Stimulated activated effector memory CD8-positive, alpha-beta T cell treated with anti-CD3 and anti-CD28 coated beads, Interleukin-12 subunit alpha, Interleukin-12 subunit beta, amount 100 ng/mL, for 72 hours (primary cell): Measurements from ENCODE around the gene CFAP97D2.
"Not testable (repeated sequence)": the region's sequence is repeated elsewhere in the genome, so short reads cannot be mapped to it uniquely, and the experiment has no call there.

Experiments
- ATAC-seq: fragments of 150-1000 bp; cut with Tn5 transposase; 2 replicates; pipeline ENCODE4 v1.10.0; 2021
- DNase-seq, 2 donors: peaks; one replicate each; pipeline ENCODE4 v3.0.0; 2021 to 2022; ENCODE audit warnings: low spot score in 2 of 2
- H3K27ac Mint-ChIP-seq: one replicate; pipeline ENCODE4 v1.8.0; 2022; ENCODE audit warnings: mild to moderate bottlenecking, mixed read lengths
- H3K36me3 Mint-ChIP-seq: one replicate; pipeline ENCODE4 v1.8.0; 2022; ENCODE audit warnings: mild to moderate bottlenecking, mixed read lengths
- H3K4me1 Mint-ChIP-seq: one replicate; pipeline ENCODE4 v1.8.0; 2022; ENCODE audit warnings: mixed read lengths
- H3K4me3 Mint-ChIP-seq: one replicate; pipeline ENCODE4 v1.8.0; 2022; ENCODE audit warnings: mild to moderate bottlenecking, mixed read lengths
- H3K9me3 Mint-ChIP-seq: one replicate; pipeline ENCODE4 v1.8.0; 2022; ENCODE audit warnings: mixed read lengths

The CFAP97D2 gene

DNA sequence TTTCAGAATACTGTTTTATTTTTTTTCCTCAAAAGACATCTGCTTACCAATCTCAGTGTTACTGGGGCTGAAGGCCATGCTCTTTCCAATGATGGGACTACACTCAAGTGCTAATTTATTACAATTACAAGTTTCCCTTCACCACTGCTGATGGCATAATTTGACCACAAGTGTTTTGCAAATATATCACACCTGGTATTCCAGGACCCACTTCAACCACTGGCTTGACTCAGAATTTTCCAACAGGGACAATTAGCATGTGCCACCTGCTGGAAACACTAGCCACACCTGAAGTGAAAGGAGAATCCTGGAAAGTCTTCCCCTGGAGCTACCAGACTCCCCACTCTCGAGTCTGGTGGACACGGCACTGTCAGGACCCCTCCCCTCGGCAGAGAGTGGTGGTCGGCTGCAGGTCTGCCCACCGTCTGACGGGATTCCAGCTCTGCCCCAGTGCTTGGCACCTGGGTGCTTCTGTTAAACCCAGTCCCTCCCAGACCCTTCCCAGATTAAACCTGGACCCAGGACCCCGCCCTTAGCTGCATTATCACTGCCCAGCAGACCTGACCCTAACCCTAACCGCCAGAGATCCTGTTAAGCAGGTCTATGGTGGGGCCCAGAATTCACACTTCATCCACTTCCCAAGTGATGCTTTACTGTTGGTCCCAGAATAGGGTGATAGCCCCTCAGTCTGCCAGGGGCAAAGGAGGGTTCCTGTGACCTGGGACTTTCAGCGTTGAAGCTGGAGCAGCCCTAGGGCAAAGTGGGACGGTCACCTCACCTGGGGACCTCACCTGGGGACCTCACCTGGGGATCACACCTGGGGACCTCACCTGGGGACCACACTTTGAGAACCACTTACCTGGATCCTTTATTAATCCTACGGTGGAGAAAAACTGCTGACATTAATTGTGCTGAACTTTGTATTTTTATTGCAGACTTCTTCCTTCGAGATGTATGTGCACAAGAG, 29.0 kb upstream of the CFAP97D2 start:
- no peak for ATAC-seq
- Mint-ChIP-seq H3K9me3 (peaks cover 5% of the 10 kb centered on the region), H3K36me3 (peaks cover 10% of the 10 kb centered on the region), H3K4me1 (peaks cover 84% of the 10 kb centered on the region), H3K4me3 (peak overlapping the region; percentile 59), H3K27ac (peak overlapping the region; percentile 91)
- DNase-seq, result no peak

DNA sequence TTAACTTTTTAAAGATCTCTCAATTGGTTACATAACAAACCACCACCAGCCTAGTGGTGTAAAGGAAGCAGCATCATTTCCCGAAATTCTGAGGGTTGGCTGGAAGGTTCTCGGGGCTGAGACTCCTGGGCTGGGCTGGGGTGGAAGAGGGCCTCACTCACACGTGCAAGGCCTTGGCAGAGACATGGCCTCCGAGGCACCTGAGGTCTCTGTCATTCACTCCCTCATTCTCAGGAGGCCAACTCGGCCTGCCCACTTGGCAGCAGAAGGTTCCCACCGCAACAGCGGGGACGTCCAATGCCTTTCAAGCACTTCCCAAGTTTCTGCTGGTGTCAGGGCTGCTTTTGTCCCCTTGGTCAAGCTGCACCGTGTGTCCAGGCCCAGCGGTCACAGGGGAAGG, 28.0 kb upstream of the CFAP97D2 start:
- ATAC-seq (no peak), DNase-seq (no peak)
- Mint-ChIP-seq H3K9me3 (peaks cover 5% of the 10 kb centered on the region), H3K27ac (peak overlapping the region; percentile 65), H3K4me3 (peak overlapping the region; percentile 52), H3K4me1 (peaks cover 74% of the 10 kb centered on the region), H3K36me3 (peaks cover 10% of the 10 kb centered on the region)

DNA sequence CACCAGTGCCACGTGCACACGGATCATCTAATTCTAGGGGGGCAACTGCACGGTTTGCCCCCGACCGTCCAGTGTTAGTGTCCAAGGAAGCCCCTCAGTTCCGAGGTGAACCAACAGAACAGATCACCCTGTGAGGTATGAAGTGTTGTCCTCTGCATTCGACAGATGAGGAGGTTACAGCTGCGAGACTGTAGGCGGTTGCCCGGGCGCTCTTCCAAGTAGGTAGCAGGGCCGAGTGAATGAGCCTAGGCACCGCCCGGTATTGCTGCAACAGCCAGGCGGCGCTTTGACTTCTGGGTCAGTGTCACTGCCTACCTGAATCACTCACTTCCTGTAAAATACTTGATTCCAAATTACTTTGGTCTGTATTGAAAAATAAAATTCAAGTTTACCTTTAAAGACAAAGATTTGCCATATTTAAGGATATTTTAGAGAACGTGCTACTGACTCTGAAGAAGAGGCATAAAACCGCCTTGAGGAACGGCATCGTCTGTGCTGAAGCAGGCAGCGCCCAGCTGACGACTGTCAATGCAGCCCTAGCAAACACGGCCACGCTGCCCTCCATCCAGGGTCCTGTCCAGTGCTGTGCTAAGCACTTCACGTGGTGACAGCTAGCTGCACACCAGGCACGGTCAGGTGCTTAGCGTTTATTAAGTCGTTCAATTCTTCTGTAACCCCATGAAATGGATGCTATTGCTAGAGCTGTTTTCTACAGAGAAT, 27.3 kb upstream of the CFAP97D2 start:
- H3K4me3 Mint-ChIP-seq, result peak overlapping the region; percentile 52
- H3K27ac Mint-ChIP-seq, result peak overlapping the region; percentile 65
- DNase-seq, result no peak
- H3K4me1 Mint-ChIP-seq, result peaks cover 73% of the 10 kb centered on the region
- H3K9me3 Mint-ChIP-seq, result peaks cover 5% of the 10 kb centered on the region
- peaks cover 15% of the 10 kb centered on the region for H3K36me3 Mint-ChIP-seq
- peak; percentile 49 for ATAC-seq

DNA sequence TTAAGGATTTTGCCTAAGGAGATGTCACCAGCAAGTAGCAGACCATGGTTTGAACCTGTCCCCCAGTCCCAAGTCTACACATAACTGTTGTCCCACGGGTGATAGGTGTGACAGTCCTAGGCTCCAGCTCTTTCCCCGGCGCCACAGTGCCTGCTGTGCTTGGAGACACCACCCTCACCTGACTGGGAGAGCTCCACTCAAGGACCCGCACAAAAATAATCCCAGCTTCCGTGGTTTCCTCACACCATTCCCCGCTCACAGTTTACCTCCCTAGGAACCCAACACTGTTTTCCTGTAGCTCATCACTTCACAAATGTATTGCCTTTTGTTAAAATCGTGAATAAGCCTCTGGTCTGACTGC, 26.8 kb upstream of the CFAP97D2 start:
- DNase-seq, result no peak
- peaks cover 74% of the 10 kb centered on the region for H3K4me1 Mint-ChIP-seq
- H3K36me3 Mint-ChIP-seq, result peaks cover 17% of the 10 kb centered on the region
- H3K27ac Mint-ChIP-seq, result no peak overlapping the region
- ATAC-seq, result no peak
- H3K9me3 Mint-ChIP-seq, result peaks cover 5% of the 10 kb centered on the region
- H3K4me3 Mint-ChIP-seq, result no peak overlapping the region

DNA sequence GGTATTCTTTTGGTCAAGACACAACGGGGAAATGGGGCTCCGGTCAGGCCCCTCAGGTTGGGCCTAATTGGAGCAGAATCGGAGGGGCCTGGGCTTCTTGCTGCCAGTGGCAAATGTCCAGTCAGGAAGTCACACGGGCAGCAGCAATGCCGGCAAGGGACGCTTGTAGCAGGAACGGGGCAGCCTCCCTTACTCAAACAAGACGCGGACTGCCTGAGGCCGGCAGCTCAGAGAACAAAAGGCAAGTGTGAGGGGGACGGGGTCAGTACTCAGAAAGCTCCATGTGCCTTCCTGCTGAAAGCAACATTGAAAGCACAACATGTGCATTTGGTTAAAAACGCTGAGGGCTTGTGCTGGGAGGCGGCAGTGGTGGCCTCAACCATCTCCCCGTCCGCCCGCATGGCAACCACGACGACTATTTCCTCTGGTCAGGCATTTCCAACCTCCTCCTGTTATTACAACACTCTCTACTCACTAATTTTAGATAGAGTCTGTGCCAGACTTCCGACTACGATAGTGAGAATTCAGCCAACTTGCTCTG, 26.2 kb upstream of the CFAP97D2 start:
- H3K27ac Mint-ChIP-seq, result peak overlapping the region; percentile 10
- H3K4me3 Mint-ChIP-seq, result no peak overlapping the region
- DNase-seq (no peak), ATAC-seq (no peak)
- H3K36me3 Mint-ChIP-seq, result peaks cover 16% of the 10 kb centered on the region
- peaks cover 5% of the 10 kb centered on the region for H3K9me3 Mint-ChIP-seq
- H3K4me1 Mint-ChIP-seq, result peaks cover 75% of the 10 kb centered on the region

DNA sequence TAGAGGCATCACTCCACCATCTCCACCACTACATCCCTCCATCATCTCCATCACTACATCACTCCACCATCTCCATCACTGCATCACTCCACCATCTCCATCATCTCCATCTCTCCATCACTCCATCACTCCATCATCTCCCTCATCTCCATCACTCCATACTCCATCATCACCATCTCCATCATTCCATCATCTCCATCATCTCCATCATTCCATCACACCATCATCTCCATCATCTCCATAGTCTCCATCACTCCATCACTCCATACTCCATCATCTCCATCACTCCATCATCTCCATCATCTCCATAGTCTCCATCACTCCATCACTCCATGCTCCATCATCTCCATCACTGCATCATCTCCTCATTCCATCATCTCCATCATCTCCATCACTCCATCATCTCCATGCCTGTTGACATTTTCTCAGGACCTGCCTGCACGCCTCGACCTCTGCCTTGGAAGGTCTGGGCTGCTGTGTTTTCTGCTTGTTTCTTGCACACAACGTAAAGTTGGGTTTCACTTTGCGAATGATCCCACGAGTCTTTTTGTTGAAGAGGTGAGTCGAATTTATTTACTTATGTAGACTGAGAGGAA, 25.5 kb upstream of the CFAP97D2 start:
- Mint-ChIP-seq H3K4me3 (no peak overlapping the region), H3K4me1 (peaks cover 75% of the 10 kb centered on the region)

DNA sequence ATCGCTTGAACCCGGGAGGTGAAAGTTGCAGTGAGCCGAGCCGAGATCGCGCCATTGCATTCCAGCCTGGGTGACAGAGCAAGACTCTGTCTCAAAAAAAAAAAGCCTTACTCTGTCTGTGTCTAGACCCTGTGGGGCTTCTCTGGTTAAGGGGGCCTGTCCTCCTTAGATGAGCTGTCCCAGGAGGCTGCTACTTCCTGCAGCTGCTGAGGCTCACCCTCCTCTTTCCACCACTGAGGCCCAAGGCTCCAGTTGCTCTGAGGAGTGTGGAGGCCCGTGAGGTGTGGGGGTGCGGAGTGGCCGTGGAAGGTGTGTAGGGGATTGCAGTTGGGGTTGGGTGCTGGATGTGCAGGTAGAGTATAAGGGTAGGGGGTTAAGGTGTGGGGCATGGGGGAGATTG, 24.6 kb upstream of the CFAP97D2 start:
- DNase-seq (no peak), ATAC-seq (peak; percentile 29)
- peaks cover 5% of the 10 kb centered on the region for H3K9me3 Mint-ChIP-seq
- H3K4me3 Mint-ChIP-seq, result peak overlapping the region; percentile 42
- H3K4me1 Mint-ChIP-seq, result peaks cover 73% of the 10 kb centered on the region
- H3K27ac Mint-ChIP-seq, result peak overlapping the region; percentile 9
- peaks cover 6% of the 10 kb centered on the region for H3K36me3 Mint-ChIP-seq

More for the DNA sequence above, 25.5 kb upstream of the CFAP97D2 start:
- peak overlapping the region; percentile 10 for H3K27ac Mint-ChIP-seq
- peaks cover 9% of the 10 kb centered on the region for H3K36me3 Mint-ChIP-seq
- no peak for DNase-seq
- peaks cover 5% of the 10 kb centered on the region for H3K9me3 Mint-ChIP-seq
- ATAC-seq, result no peak

DNA sequence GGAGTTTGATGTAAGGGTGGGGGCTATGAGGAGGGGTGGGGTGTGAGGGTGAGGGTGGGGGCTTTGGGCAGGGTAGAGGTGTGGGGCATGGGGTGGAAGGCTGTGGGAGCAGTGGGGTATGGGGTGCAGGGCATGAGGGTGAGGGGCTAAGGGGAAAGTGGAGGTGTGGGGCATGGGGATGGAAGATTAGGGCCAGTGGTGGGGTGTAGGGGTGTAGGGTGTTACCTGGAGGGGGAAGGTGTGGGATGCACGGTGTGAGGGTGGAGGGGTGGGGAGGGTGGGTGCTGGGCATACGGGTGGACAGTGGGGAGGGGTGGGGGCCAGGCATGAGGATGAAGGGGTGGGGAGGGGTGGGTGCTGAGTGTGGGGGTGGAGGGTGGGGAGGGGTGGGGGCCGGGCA, 23.7 kb upstream of the CFAP97D2 start:
- ATAC-seq (no peak), DNase-seq (no peak)
- H3K9me3 Mint-ChIP-seq, result peaks cover 5% of the 10 kb centered on the region
- peaks cover 6% of the 10 kb centered on the region for H3K36me3 Mint-ChIP-seq
- peaks cover 74% of the 10 kb centered on the region for H3K4me1 Mint-ChIP-seq
- no peak overlapping the region for H3K4me3 Mint-ChIP-seq
- H3K27ac Mint-ChIP-seq, result no peak overlapping the region

DNA sequence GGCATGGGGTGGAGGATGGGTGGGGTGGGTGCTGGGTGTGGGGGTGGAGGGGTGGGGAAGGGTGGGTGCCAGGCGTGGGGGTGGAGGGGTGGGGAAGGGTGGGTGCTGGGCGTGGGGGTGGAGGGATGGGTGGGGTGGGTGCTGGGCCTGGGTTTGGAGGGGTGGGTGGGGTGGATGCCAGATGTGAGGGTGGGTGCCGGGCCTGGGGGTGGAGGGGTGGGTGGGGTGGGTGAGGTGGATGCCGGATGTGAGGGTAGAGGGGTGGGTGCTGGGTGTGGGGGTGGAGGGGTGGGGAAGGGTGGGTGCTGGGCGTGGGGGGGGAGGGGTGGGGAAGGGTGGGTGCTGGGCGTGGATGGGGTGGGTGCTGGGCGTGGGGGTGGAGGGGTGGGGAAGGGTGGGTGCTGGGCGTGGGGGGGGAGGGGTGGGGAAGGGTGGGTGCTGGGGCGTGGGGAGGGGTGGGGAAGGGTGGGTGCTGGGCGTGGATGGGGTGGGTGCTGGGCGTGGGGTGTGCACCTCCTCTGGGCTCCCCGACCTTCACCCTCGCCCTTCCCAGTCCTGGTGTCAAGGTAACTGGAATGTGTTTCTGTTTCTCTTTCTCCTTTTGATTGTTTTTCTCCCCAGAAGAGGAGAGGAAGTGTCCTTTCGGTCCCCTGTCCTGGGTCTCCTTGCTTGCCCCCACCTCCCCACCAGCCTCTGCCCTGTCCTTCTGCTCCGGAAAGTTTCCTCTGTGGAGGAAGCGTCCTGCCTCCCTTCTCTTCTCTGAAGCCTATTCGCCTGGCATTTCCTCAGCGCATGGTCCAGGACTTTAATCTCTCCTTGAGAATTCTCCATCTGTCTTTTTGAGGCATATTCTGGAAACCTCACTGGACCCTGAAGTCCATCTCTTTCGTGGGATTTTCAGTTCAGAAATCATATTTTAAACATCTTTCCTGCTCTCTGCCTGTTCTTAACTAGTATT, 22.9 kb upstream of the CFAP97D2 start:
- Mint-ChIP-seq H3K4me1 (peaks cover 78% of the 10 kb centered on the region), H3K4me3 (peak overlapping the region; percentile 60), H3K9me3 (peaks cover 5% of the 10 kb centered on the region), H3K36me3 (peaks cover 6% of the 10 kb centered on the region), H3K27ac (peak overlapping the region; percentile 95)
- ATAC-seq (no peak), DNase-seq (no peak)

DNA sequence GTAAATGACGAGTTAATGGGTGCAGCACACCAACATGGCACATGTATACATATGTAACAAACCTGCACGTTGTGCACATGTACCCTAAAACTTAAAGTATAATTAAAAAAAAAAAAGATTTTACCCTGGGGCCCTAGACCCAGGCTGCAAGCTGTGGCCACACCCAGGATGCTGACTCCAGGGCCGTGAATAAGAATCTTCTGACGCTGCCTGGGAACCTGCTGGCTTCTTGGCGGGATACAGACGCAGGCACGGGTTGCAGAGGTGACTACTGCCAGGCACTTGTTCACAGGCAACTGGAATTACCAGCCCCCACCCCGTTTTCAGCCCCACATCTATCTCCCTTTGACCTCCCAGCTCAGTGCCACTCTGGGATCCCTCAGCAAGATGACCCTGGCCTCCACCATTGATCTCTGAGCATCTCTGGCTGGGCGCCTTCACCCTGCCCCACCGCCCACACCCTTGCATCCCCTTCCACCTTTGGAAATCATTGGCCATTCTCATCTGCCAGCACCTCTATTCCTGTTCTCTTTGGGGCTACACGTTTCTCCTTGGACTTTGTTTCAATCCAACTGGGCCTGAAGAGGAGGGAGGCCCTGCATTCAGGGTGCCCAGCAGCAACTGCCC, 21.1 kb upstream of the CFAP97D2 start:
- H3K4me1 Mint-ChIP-seq, result peaks cover 80% of the 10 kb centered on the region
- peak overlapping the region; percentile 95 for H3K27ac Mint-ChIP-seq
- peaks cover 5% of the 10 kb centered on the region for H3K9me3 Mint-ChIP-seq
- ATAC-seq (no peak), DNase-seq (no peak)
- H3K4me3 Mint-ChIP-seq, result no peak overlapping the region
- peaks cover 6% of the 10 kb centered on the region for H3K36me3 Mint-ChIP-seq

DNA sequence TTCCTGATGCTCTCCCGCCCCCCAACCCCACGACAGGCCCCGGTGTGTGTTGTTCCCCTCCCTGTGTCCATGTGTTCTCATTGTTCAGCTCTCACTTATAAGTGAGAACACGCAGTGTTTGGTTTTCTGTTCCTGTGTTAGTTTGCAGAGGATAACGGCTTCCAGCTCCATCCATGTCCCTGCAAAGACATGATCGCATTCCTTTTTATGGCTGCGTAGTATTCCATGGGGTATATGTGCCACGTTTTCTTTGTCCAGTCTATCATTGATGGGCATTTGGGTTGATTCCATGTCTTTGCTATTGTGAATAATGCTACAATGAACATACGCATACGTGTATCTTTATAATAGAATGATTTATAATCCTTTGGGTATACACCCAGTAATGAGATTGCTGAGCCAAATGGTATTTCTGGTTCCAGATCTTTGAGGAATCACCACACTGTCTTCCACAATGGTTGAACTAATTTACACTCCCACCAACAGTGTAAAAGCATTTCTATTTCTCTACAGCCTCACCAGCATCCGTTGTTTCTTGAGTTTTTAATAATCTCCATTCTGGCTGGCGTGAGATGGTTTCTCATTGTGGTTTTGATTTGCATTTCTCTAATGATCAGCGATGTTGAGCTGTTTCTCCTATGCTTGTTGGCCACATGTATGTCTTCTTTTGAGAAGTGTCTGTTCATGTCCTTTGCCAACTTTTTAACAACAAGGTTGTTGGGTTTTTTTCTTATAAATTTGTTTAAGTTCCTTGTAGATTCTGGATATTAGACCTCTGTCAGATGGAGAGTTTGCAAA, 20.0 kb upstream of the CFAP97D2 start:
- not testable (repeated sequence) for ATAC-seq, H3K9me3 Mint-ChIP-seq, H3K4me3 Mint-ChIP-seq, DNase-seq, H3K36me3 Mint-ChIP-seq, H3K27ac Mint-ChIP-seq
- H3K4me1 Mint-ChIP-seq, result peaks cover 77% of the 10 kb centered on the region

DNA sequence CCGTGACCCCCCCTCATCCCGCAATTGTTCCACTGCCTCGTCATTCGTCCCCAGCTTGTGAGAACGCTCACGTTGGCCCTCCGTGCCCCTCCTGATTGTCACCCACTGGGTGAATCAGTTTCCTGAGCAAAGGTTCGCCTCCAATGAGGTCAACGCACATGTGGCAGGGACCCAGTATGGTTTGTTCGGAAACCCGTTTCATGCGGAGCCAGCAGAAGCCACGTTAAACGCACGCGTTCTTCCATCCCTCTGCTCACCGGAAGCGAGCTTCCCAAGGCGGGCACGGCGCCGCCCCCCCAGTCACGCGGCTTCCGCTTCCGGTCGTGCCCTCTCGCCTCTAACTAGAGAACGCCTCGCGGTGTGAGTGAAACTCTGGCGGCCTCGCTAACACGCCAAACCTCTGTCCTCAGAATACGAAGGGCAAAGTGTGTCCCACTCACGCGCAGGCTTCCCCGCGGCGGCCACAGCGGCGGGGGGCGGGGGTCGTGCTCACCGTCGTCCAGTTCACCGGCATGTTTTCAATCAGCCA, 18.0 kb upstream of the CFAP97D2 start:
- ATAC-seq, result peak; percentile 94
- no peaks in the 10 kb centered on the region for H3K9me3 Mint-ChIP-seq
- H3K27ac Mint-ChIP-seq, result peak overlapping the region; percentile 72
- H3K36me3 Mint-ChIP-seq, result peaks cover 6% of the 10 kb centered on the region
- peak overlapping the region; percentile 62 for H3K4me3 Mint-ChIP-seq
- H3K4me1 Mint-ChIP-seq, result peaks cover 72% of the 10 kb centered on the region
- DNase-seq, result peak in 1 of 2 donors; percentile 24
